Activated CD4-positive, alpha-beta T cell treated with anti-CD3 and anti-CD28 coated beads, Interleukin-2, amount 10 ng/mL, durations not matched to agents 24 days and 14 days (primary cell): Measurements from ENCODE around the gene EVI2B. TPM values are rescaled to one million over a fixed set of nuclear protein-coding genes. Genes with fewer than 3 reads are reported as not detected.
A peak's percentile ranks its signal among the peaks of the same experiment; 100 is the strongest.
"Not testable (repeated sequence)": the region's sequence is repeated elsewhere in the genome, so short reads cannot be mapped to it uniquely, and the experiment has no call there.

Experiments
- DNase-seq: peaks from one replicate; pipeline ENCODE4 v3.0.0; 2022
- H3K27ac Mint-ChIP-seq: one replicate; pipeline ENCODE4 v1.8.0; 2022; ENCODE audit warnings: mild to moderate bottlenecking, mixed read lengths
- H3K27me3 Mint-ChIP-seq: one replicate; pipeline ENCODE4 v1.8.0; 2022; ENCODE audit warnings: mixed read lengths
- H3K36me3 Mint-ChIP-seq: one replicate; pipeline ENCODE4 v1.8.0; 2022; ENCODE audit warnings: low read depth, mild to moderate bottlenecking, mixed read lengths
- H3K4me1 Mint-ChIP-seq: one replicate; pipeline ENCODE4 v1.8.0; 2021; ENCODE audit warnings: mixed read lengths
- H3K4me3 Mint-ChIP-seq: one replicate; pipeline ENCODE4 v1.8.0; 2022; ENCODE audit warnings: mild to moderate bottlenecking, moderate library complexity, mixed read lengths
- H3K9me3 Mint-ChIP-seq: one replicate; pipeline ENCODE4 v1.8.0; 2021; ENCODE audit warnings: mixed read lengths
- intact Hi-C: fragments of 100-400 bp; cut with micrococcal nuclease; formaldehyde crosslinking; loops from one replicate; pipeline ENCODE4 v1.15.1; 2023
- total RNA-seq: library from RNA; stranded (reverse); gene quantifications from 2 replicates; pipeline ENCODE4 v1.2.3, GENCODE V29; 2022

EVI2B gene
- total RNA-seq, 1 donor from 2014 or later, result 16.6 TPM

GRCh38 chr17:31320791-31321190 is 6.9 kb upstream of the EVI2B start:
- H3K4me1 Mint-ChIP-seq, result peaks cover 30% of the 10 kb centered on the region
- H3K4me3 Mint-ChIP-seq, result peak overlapping the region; percentile 89
- H3K9me3 Mint-ChIP-seq, result no peaks in the 10 kb centered on the region
- intact Hi-C loops, result loop anchor here (1.0 to 2.0 kb wide), 3 partner anchors 12 to 168 kb away; no protein-coding TSS in a partner anchor
- DNase-seq, result no peak
- no peaks in the 10 kb centered on the region for H3K27me3 Mint-ChIP-seq
- H3K36me3 Mint-ChIP-seq, result peaks cover 26% of the 10 kb centered on the region
- H3K27ac Mint-ChIP-seq, result peak overlapping the region; percentile 97

GRCh38 chr17:31320241-31320640 is 6.4 kb upstream of the EVI2B start:
- Mint-ChIP-seq H3K4me3 (peak overlapping the region; percentile 89), H3K4me1 (peaks cover 32% of the 10 kb centered on the region), H3K36me3 (peaks cover 27% of the 10 kb centered on the region), H3K9me3 (no peaks in the 10 kb centered on the region), H3K27ac (peak overlapping the region; percentile 97), H3K27me3 (no peaks in the 10 kb centered on the region)
- no peak for DNase-seq
- intact Hi-C loops, result loop anchor here (2.0 kb wide), 2 partner anchors 53 to 169 kb away; no protein-coding TSS in a partner anchor

GRCh38 chr17:31318851-31319661 is 5.2 kb upstream of the EVI2B start:
- DNase-seq, result peak; percentile 65
- H3K4me3 Mint-ChIP-seq, result peak overlapping the region; percentile 89
- no peaks in the 10 kb centered on the region for H3K27me3 Mint-ChIP-seq
- H3K4me1 Mint-ChIP-seq, result peaks cover 38% of the 10 kb centered on the region
- H3K27ac Mint-ChIP-seq, result peak overlapping the region; percentile 96
- intact Hi-C loops, result loop anchor here (10.0 kb wide), 1 partner anchor 494 kb away; the partner anchor contains the start of gene CRLF3
- no peaks in the 10 kb centered on the region for H3K9me3 Mint-ChIP-seq
- peaks cover 27% of the 10 kb centered on the region for H3K36me3 Mint-ChIP-seq

- peak; percentile 86 for DNase-seq
- H3K4me3 Mint-ChIP-seq, result peak overlapping the region; percentile 89
- no peaks in the 10 kb centered on the region for H3K9me3 Mint-ChIP-seq
- peak overlapping the region; percentile 96 for H3K27ac Mint-ChIP-seq
- no peaks in the 10 kb centered on the region for H3K27me3 Mint-ChIP-seq
- H3K36me3 Mint-ChIP-seq, result peaks cover 29% of the 10 kb centered on the region
- intact Hi-C loops, result loop anchor here (10.0 kb wide), 1 partner anchor 494 kb away; the partner anchor contains the start of gene CRLF3
- peaks cover 36% of the 10 kb centered on the region for H3K4me1 Mint-ChIP-seq
Measured at GRCh38 chr17:31318298-31318801, 4.5 kb upstream of the EVI2B start.

- Mint-ChIP-seq H3K9me3 (no peaks in the 10 kb centered on the region), H3K36me3 (peaks cover 29% of the 10 kb centered on the region), H3K27me3 (no peaks in the 10 kb centered on the region), H3K4me1 (peaks cover 42% of the 10 kb centered on the region), H3K4me3 (peak overlapping the region; percentile 93), H3K27ac (peak overlapping the region; percentile 87)
- intact Hi-C loops, result loop anchor here (5.0 to 10.0 kb wide), 3 partner anchors 178 to 490 kb away; partner anchors contain the start of gene CRLF3
- no peak for DNase-seq
Measured at GRCh38 chr17:31314782-31315100, 887 bp upstream of the EVI2B start.

- not testable (repeated sequence) for H3K9me3 Mint-ChIP-seq, H3K27me3 Mint-ChIP-seq
- peak; percentile 80 for DNase-seq
- Mint-ChIP-seq H3K36me3 (peaks cover 21% of the 10 kb centered on the region), H3K4me3 (peak overlapping the region; percentile 93), H3K4me1 (peaks cover 50% of the 10 kb centered on the region), H3K27ac (peak overlapping the region; percentile 95)
- intact Hi-C loops, result loop anchor here (5.0 to 10.0 kb wide), 3 partner anchors 180 to 487 kb away; partner anchors contain the start of gene CRLF3
Measured at GRCh38 chr17:31312223-31312622, 1.6 kb downstream of the EVI2B start.

GRCh38 chr17:31311526-31311925 is 2.3 kb downstream of the EVI2B start:
- Mint-ChIP-seq H3K9me3 (no peaks in the 10 kb centered on the region), H3K4me3 (peak overlapping the region; percentile 93), H3K27ac (peak overlapping the region; percentile 95), H3K36me3 (peaks cover 21% of the 10 kb centered on the region), H3K27me3 (no peaks in the 10 kb centered on the region), H3K4me1 (peaks cover 50% of the 10 kb centered on the region)
- DNase-seq, result no peak
- intact Hi-C loops, result loop anchor here (5.0 to 10.0 kb wide), 3 partner anchors 181 to 487 kb away; partner anchors contain the start of gene CRLF3

GRCh38 chr17:31310886-31311285 is 3.0 kb downstream of the EVI2B start:
- H3K27ac Mint-ChIP-seq, result peak overlapping the region; percentile 95
- intact Hi-C loops, result loop anchor here (5.0 to 10.0 kb wide), 3 partner anchors 181 to 486 kb away; partner anchors contain the start of gene CRLF3
- H3K4me3 Mint-ChIP-seq, result peak overlapping the region; percentile 93
- H3K27me3 Mint-ChIP-seq, result no peaks in the 10 kb centered on the region
- H3K4me1 Mint-ChIP-seq, result peaks cover 53% of the 10 kb centered on the region
- DNase-seq, result peak; percentile 73
- H3K36me3 Mint-ChIP-seq, result peaks cover 25% of the 10 kb centered on the region
- peaks cover 4% of the 10 kb centered on the region for H3K9me3 Mint-ChIP-seq

- Mint-ChIP-seq H3K36me3 (peaks cover 30% of the 10 kb centered on the region), H3K9me3 (peaks cover 9% of the 10 kb centered on the region), H3K27me3 (no peaks in the 10 kb centered on the region), H3K27ac (peak overlapping the region; percentile 91), H3K4me1 (peaks cover 53% of the 10 kb centered on the region), H3K4me3 (peak overlapping the region; percentile 93)
- intact Hi-C loops, result loop anchor here (5.0 to 10.0 kb wide), 3 partner anchors 182 to 485 kb away; partner anchors contain the start of gene CRLF3
- peak; percentile 85 for DNase-seq
Measured at GRCh38 chr17:31310260-31310659, 3.6 kb downstream of the EVI2B start.

GRCh38 chr17:31309556-31309955 is 4.3 kb downstream of the EVI2B start:
- H3K9me3 Mint-ChIP-seq, result peaks cover 16% of the 10 kb centered on the region
- H3K27ac Mint-ChIP-seq, result peak overlapping the region; percentile 91
- H3K27me3 Mint-ChIP-seq, result no peaks in the 10 kb centered on the region
- H3K36me3 Mint-ChIP-seq, result peaks cover 37% of the 10 kb centered on the region
- peak overlapping the region; percentile 93 for H3K4me3 Mint-ChIP-seq
- peaks cover 53% of the 10 kb centered on the region for H3K4me1 Mint-ChIP-seq
- no peak for DNase-seq
- intact Hi-C loops, result no loop called here

GRCh38 chr17:31308372-31309334 is 5.2 kb downstream of the EVI2B start:
- Mint-ChIP-seq H3K4me3 (peak overlapping the region; percentile 93), H3K27me3 (no peaks in the 10 kb centered on the region), H3K27ac (peak overlapping the region; percentile 91), H3K36me3 (peaks cover 43% of the 10 kb centered on the region), H3K4me1 (peaks cover 50% of the 10 kb centered on the region), H3K9me3 (peaks cover 21% of the 10 kb centered on the region)
- intact Hi-C loops, result loop anchor here (1.0 kb wide), 1 partner anchor 13 kb away; the partner anchor contains the start of gene EVI2A
- DNase-seq, result no peak

GRCh38 chr17:31307640-31308039 is 6.2 kb downstream of the EVI2B start:
- Mint-ChIP-seq H3K4me1 (peaks cover 50% of the 10 kb centered on the region), H3K36me3 (peaks cover 52% of the 10 kb centered on the region), H3K4me3 (peak overlapping the region; percentile 93), H3K9me3 (peaks cover 21% of the 10 kb centered on the region), H3K27me3 (no peaks in the 10 kb centered on the region), H3K27ac (peak overlapping the region; percentile 91)
- intact Hi-C loops, result loop anchor here (1.0 kb wide), 1 partner anchor 14 kb away; the partner anchor contains the start of gene EVI2A
- no peak for DNase-seq

GRCh38 chr17:31299624-31300023 is 14.2 kb downstream of the EVI2B start:
- intact Hi-C loops, result no loop called here
- H3K4me1 Mint-ChIP-seq, result peaks cover 6% of the 10 kb centered on the region
- no peaks in the 10 kb centered on the region for H3K27me3 Mint-ChIP-seq
- H3K4me3 Mint-ChIP-seq, result no peak overlapping the region
- H3K36me3 Mint-ChIP-seq, result peaks cover 22% of the 10 kb centered on the region
- H3K27ac Mint-ChIP-seq, result no peak overlapping the region
- DNase-seq, result no peak
- H3K9me3 Mint-ChIP-seq, result peaks cover 6% of the 10 kb centered on the region
